K562 (cell line): ENCODE measurements around the gene DNAH9. TPM values are rescaled to one million over a fixed set of nuclear protein-coding genes. Genes with fewer than 3 reads are reported as not detected.

ENCODE experiments used
- ATF2 ChIP-seq: sonication (generic); formaldehyde crosslinking; IDR thresholded peaks from 2 replicates; pipeline ENCODE4 v1.8.1; 2022; ENCODE audit warnings: missing genetic modification reagents
- REST ChIP-seq, 2 experiments: fragments of 450-650 bp; formaldehyde crosslinking in 1 of 2; IDR thresholded peaks; 2 replicates each; pipeline versions ENCODE4 v1.4.0 to v1.6.1; 2014 to 2020; ENCODE audit warnings: mild to moderate bottlenecking in 2 of 2, borderline replicate concordance in 1 of 2, low read depth in 1 of 2
- SLC30A9 ChIP-seq: fragments of 250-450 bp; sonication (Bioruptor Pico); IDR thresholded peaks from 2 replicates; pipeline ENCODE4 v1.8.0; 2022; ENCODE audit warnings: mild to moderate bottlenecking, moderate library complexity
- SMC3 ChIP-seq: conservative IDR thresholded peaks from 2 replicates; pipeline ENCODE4 v1.6.1; 2011; ENCODE audit warnings: low read depth, low read length, improper control_type of control experiment; ENCODE audit not compliant: insufficient read depth
- polyA plus RNA-seq, 8 experiments: library from polyadenylated mRNA; depleted of rRNA in 4 of 8; stranded (reverse) in 5 of 8; unstranded in 3 of 8; fragments of >200 nt; fragmentation: Nextera tagmentation in 2 of 8; fragmentation: Illumina TruSeq in 1 of 8; extraction: Ambion mirVana in 2 of 8; extraction: Trizol in 1 of 8; gene quantifications; 2 replicates each; pipeline versions ENCODE4 v1.2.1 to v1.2.3, GENCODE V29; 2011 to 2014; ENCODE audit warnings: inconsistent platforms in 1 of 8, missing spikeins in 1 of 8
- total RNA-seq, 7 experiments: library from RNA; depleted of rRNA in 6 of 7; stranded (reverse); fragments of >200 nt in 6 of 7; fragmentation: Illumina TruSeq in 2 of 7; extraction: Trizol in 2 of 7; gene quantifications; 2 replicates each; pipeline versions ENCODE4 v1.2.1 to v1.2.3, GENCODE V29; 2011 to 2021; ENCODE audit warnings: low replicate concordance in 1 of 7

Gene DNAH9
- total and polyA plus RNA-seq, 9 of the 15 experiments (the other 6 are each of a cell fraction or from before 2014, with no cell fraction given): not detected

- TF ChIP-seq REST (IDR thresholded peaks at IDR 0.05; ENCODE audit: borderline replicate concordance) (peak; percentile 61; the same call in 1 of the 2 replicates), REST (CRISPR knock-in tag; IDR thresholded peaks at IDR 0.05; ENCODE audit: low read depth) (no peak), SMC3 (peak; percentile 39; the same call in 1 of the 2 replicates), SLC30A9 (CRISPR knock-in tag) (no peak), ATF2 (CRISPR knock-in tag) (no peak)
- TF ChIP-seq, all 486 proteins: peak for 5
These were observed 301.3 kb downstream of the DNAH9 start (continued) for GRCh38 chr17:11899537-11899942.
